GM13977 (cell line): Measurements from ENCODE around the gene ZNF75A.
A peak's percentile ranks its signal among the peaks of the same experiment; 100 is the strongest.
"Not testable (repeated sequence)": the region's sequence is repeated elsewhere in the genome, so short reads cannot be mapped to it uniquely, and the experiment has no call there.

ENCODE experiments used
- DNase-seq: peaks from one replicate; pipeline ENCODE4 v3.0.0; 2012; ENCODE audit warnings: low spot score
- CTCF ChIP-seq: IDR thresholded peaks from 2 replicates; pipeline ENCODE4 v1.5.1; 2012; ENCODE audit warnings: mild to moderate bottlenecking, control low read depth; ENCODE audit not compliant: insufficient read depth; ENCODE audit errors: extremely low read depth, missing control alignments
- in situ Hi-C: fragments of 300-500 bp; cut with MboI; formaldehyde crosslinking; loops from one replicate; pipeline ENCODE4 v1.12.0; 2022; ENCODE audit warnings: low sequenced_read_pairs, low pct_unique_long_range_greater_than_20kb, mixed read lengths, inconsistent platforms; ENCODE audit not compliant: unreplicated experiment

Gene ZNF75A

GRCh38 chr16:3264137-3265036, 40.9 kb upstream of the ZNF75A start:
- DNase-seq = peak; percentile 98
- TF ChIP-seq CTCF = peak; percentile 47
- in situ Hi-C loops = no loop called here

GRCh38 chr16:3266873-3267537, 38.3 kb upstream of the ZNF75A start:
- peak; percentile 60 for TF ChIP-seq CTCF
- no peak for DNase-seq
- in situ Hi-C loops = no loop called here

GRCh38 chr16:3268294-3268693, 37.0 kb upstream of the ZNF75A start:
- TF ChIP-seq CTCF = no peak
- no peak for DNase-seq
- in situ Hi-C loops = no loop called here

GRCh38 chr16:3270718-3271117, 34.6 kb upstream of the ZNF75A start:
- DNase-seq, in situ Hi-C loops: not testable (repeated sequence)

- in situ Hi-C loops, DNase-seq: not testable (repeated sequence)
These were observed 34.0 kb upstream of the ZNF75A start for GRCh38 chr16:3271281-3271680.

GRCh38 chr16:3274490-3274889, 30.8 kb upstream of the ZNF75A start:
- TF ChIP-seq CTCF = no peak
- DNase-seq = no peak
- in situ Hi-C loops = no loop called here

- DNase-seq = no peak
- no peak for TF ChIP-seq CTCF
- in situ Hi-C loops = no loop called here
These were observed 30.4 kb upstream of the ZNF75A start for GRCh38 chr16:3274947-3275346.
